ENCODE measurements around the gene MAP6. TPM values are rescaled to one million over a fixed set of nuclear protein-coding genes. Genes with fewer than 3 reads are reported as not detected.

Gene MAP6
- total and polyA plus RNA-seq, 7 donors: 0.60 to 24.9 (median 8.7) TPM; not detected in 1

DNA sequence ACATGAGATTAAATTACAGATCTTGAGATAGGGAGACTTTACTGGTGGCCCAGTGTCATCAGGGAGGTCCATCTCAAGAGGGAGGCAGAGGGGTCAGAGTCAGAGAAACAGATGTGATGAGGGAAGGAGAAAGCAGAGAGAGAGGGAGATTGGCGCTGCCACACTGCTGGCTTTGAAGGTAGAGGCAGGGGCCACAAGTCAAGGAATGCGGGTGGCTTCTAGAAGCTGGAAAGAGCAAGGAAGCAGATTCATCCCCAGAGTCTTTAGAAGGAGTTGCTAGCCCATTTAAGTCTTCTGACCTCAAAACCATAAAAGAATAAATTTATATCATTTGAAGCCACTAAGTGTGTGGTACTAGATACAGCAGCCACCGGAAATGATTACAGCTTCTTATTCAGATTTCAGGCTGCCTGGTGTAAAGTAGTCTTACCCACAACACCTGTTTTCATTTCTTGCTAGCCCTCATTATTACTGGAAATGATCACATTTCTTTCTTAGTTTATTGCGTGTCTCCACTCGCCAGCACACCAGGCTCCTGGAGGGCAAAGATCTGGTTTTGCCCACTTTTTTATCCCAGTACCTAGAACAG, 119.4 kb downstream of the MAP6 start:
- Histone ChIP-seq H3K27ac (no peak overlapping the region), H3K4me1 (peaks cover 0 to 23% (median 16%) of the 10 kb centered on the region in 4 donors), H3K27me3 (no peaks in the 10 kb centered on the region), H3K4me3 (no peak overlapping the region), H3K36me3 (no peaks in the 10 kb centered on the region), H3K9me3 (no peaks in the 10 kb centered on the region)
- 89 to 90% methylated on average over 5 of the region's 5 CpGs for WGBS, 2 donors
- TF ChIP-seq EP300 (IDR thresholded peaks at IDR 0.05): no peak
- TF ChIP-seq, protein P1, sequence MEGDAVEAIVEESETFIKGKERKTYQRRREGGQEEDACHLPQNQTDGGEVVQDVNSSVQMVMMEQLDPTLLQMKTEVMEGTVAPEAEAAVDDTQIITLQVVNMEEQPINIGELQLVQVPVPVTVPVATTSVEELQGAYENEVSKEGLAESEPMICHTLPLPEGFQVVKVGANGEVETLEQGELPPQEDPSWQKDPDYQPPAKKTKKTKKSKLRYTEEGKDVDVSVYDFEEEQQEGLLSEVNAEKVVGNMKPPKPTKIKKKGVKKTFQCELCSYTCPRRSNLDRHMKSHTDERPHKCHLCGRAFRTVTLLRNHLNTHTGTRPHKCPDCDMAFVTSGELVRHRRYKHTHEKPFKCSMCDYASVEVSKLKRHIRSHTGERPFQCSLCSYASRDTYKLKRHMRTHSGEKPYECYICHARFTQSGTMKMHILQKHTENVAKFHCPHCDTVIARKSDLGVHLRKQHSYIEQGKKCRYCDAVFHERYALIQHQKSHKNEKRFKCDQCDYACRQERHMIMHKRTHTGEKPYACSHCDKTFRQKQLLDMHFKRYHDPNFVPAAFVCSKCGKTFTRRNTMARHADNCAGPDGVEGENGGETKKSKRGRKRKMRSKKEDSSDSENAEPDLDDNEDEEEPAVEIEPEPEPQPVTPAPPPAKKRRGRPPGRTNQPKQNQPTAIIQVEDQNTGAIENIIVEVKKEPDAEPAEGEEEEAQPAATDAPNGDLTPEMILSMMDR (IDR thresholded peaks at IDR 0.05): no peak
- no peak for TF ChIP-seq POLR2A (IDR thresholded peaks at IDR 0.05)
- no peak for TF ChIP-seq POLR2AphosphoS5 (IDR thresholded peaks at IDR 0.05)
- intact Hi-C loops (cut with DNase I): loop anchor here (5.0 kb wide), 2 partner anchors 118 to 218 kb away; partner anchors contain the start of genes DGAT2 and MAP6
- DNase-seq: no peak

DNA sequence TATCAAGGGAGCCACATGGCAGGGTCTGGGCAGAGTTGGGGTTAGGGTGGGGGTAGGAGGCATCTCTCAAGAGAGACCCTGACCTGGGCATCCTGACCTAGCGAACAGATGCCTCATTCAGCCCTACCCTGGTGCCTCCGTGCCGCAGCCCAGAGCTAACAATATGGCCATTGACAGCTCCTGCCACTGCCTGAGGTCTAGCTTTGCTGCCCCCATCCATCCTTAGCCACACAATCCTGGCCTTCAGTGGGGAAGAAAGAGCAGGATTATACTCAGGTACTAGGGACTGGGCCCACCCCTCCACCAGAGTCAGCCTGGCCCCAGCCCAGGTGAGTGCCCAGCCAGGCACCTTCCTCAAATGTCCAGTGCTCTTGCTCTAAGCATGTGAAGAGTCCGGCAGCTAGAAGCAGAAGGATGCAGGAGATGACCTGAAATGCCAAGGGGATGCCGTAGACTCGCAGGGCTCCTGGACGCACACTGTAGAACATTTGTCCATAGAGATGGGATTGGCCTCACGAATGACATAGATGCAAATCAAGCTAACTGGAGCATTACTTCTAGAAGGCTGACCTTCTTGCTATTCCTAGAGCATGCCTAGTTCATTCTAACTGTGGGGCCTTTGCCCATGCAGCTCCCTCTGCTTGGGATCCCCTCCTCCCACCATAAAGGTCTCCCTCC, 120.1 kb downstream of the MAP6 start:
- H3K36me3 ChIP-seq: no peaks in the 10 kb centered on the region
- H3K4me3 ChIP-seq: no peak overlapping the region
- intact Hi-C loops (cut with DNase I): loop anchor here (5.0 kb wide), 2 partner anchors 119 to 219 kb away; partner anchors contain the start of genes DGAT2 and MAP6
- H3K27me3 ChIP-seq: no peaks in the 10 kb centered on the region
- 94% methylated on average over 8 of the region's 8 CpGs for WGBS, 2 donors
- H3K27ac ChIP-seq: no peak overlapping the region
- DNase-seq: no peak
- H3K4me1 ChIP-seq: peaks cover 0 to 17% (median 11%) of the 10 kb centered on the region in 4 donors
- no peaks in the 10 kb centered on the region for H3K9me3 ChIP-seq
- TF ChIP-seq EP300 (IDR thresholded peaks at IDR 0.05) (no peak), POLR2A (IDR thresholded peaks at IDR 0.05) (no peak), POLR2AphosphoS5 (IDR thresholded peaks at IDR 0.05) (no peak)
- TF ChIP-seq, protein P1 (IDR thresholded peaks at IDR 0.05): no peak

DNA sequence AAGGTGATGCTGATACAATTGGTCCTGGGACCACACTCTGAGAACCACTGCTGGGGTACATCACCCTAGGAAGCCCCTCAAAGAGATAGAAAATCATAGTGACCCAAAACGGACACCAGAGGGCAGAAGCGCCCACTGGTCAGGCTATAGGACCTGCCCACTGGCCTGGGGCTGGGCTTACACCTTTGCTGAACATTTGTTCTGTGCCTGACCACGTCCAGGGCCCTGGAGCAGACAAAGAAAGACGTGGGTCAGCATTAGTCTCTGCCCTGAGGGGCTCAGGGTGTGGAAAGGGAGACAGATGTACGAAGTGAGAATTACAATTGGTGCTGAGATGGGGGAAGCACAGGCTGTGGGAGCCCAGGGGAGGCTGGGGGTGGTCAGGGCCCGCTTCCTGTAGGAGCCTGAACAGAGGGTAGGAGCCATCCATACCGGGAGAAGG, 121.2 kb downstream of the MAP6 start:
- H3K27ac ChIP-seq: peak overlapping the region in 2 of 4 donors; percentile 9 to 47
- DNase-seq: peak; percentile 89
- 25% methylated on average over 7 of the region's 7 CpGs for WGBS, 2 donors

DNA sequence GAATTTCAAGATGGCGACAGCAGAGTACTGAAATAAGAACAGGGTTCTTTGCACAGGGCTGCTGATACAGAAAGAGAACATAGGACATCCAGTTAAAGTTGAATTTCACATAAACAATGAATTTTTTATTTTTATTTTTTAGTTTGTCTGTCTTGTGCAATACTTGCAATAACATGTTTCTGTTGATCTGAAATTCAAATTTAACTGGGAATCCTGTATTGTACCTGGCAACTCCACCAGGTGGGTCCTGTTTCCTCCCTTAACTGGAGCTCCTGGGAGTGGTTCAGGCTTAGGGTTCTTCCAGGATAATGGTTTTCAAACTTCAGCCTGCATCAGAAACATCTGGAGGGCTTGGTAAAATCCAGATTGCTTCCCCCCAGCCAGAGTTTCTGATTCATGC, 121.7 kb downstream of the MAP6 start:
- TF ChIP-seq, protein P1 (IDR thresholded peaks at IDR 0.05): no peak
- TF ChIP-seq POLR2AphosphoS5 (IDR thresholded peaks at IDR 0.05): no peak
- TF ChIP-seq EP300 (IDR thresholded peaks at IDR 0.05): no peak
- TF ChIP-seq POLR2A (IDR thresholded peaks at IDR 0.05): no peak
- DNase-seq: no peak
- 90 to 96% methylated on average over 1 of the region's 1 CpG for WGBS, 2 donors
- no peak overlapping the region for H3K27ac ChIP-seq
- no peaks in the 10 kb centered on the region for H3K9me3 ChIP-seq
- no peaks in the 10 kb centered on the region for H3K36me3 ChIP-seq
- peaks cover 0 to 8% (median 6%) of the 10 kb centered on the region in 4 donors for H3K4me1 ChIP-seq
- intact Hi-C loops (cut with DNase I): loop anchor here (1.0 to 5.0 kb wide), 4 partner anchors 30 to 220 kb away; partner anchors contain the start of genes DGAT2 and MAP6
- H3K4me3 ChIP-seq: no peak overlapping the region
- no peaks in the 10 kb centered on the region for H3K27me3 ChIP-seq

More for the DNA sequence above, 121.2 kb downstream of the MAP6 start:
- Histone ChIP-seq H3K36me3 (no peaks in the 10 kb centered on the region), H3K27me3 (no peaks in the 10 kb centered on the region), H3K9me3 (no peaks in the 10 kb centered on the region), H3K4me3 (no peak overlapping the region), H3K4me1 (peaks cover 0 to 8% (median 6%) of the 10 kb centered on the region in 4 donors)
- TF ChIP-seq, protein P1 (IDR thresholded peaks at IDR 0.05): peak; percentile 84 to 91 (median 86)
- TF ChIP-seq EP300 (IDR thresholded peaks at IDR 0.05): no peak
- intact Hi-C loops (cut with DNase I): loop anchor here (1.0 to 5.0 kb wide), 4 partner anchors 30 to 220 kb away; partner anchors contain the start of genes DGAT2 and MAP6

All from sigmoid colon (tissue), 7 donors.